Measurements from ENCODE around the gene GALNT2.
A peak's percentile ranks its signal among the peaks of the same experiment; 100 is the strongest.

GALNT2 gene

GRCh38 chr1:230243583-230244353, 176.7 kb downstream of the GALNT2 start:
- DNase-seq, result no peak

- DNase-seq, result no peak
Measured at GRCh38 chr1:230246551-230246950, 179.5 kb downstream of the GALNT2 start.

GRCh38 chr1:230248016-230248888, 181.2 kb downstream of the GALNT2 start:
- no peak for DNase-seq

GRCh38 chr1:230248889-230249270, 181.8 kb downstream of the GALNT2 start:
- DNase-seq, result no peak

- DNase-seq, result no peak
Measured at GRCh38 chr1:230249695-230250480, 182.8 kb downstream of the GALNT2 start.

GRCh38 chr1:230250666-230251065, 183.6 kb downstream of the GALNT2 start:
- no peak for DNase-seq

GRCh38 chr1:230251644-230252191, 184.7 kb downstream of the GALNT2 start:
- DNase-seq, result no peak

- no peak for DNase-seq
Measured at GRCh38 chr1:230253150-230253549, 186.1 kb downstream of the GALNT2 start.

GRCh38 chr1:230254265-230254664, 187.2 kb downstream of the GALNT2 start:
- DNase-seq, result no peak

GRCh38 chr1:230255116-230255515, 188.1 kb downstream of the GALNT2 start:
- DNase-seq, result no peak

GRCh38 chr1:230255991-230256390, 189.0 kb downstream of the GALNT2 start:
- no peak for DNase-seq

- DNase-seq, result no peak
Measured at GRCh38 chr1:230256896-230257295, 189.9 kb downstream of the GALNT2 start.

- peak; percentile 20 for DNase-seq
Measured at GRCh38 chr1:230259621-230260020, 192.6 kb downstream of the GALNT2 start.

GRCh38 chr1:230260831-230261230, 193.8 kb downstream of the GALNT2 start:
- peak; percentile 44 for DNase-seq

GRCh38 chr1:230261928-230262650, 195.1 kb downstream of the GALNT2 start:
- DNase-seq, result no peak

- DNase-seq, result no peak
Measured at GRCh38 chr1:230262867-230263567, 196.0 kb downstream of the GALNT2 start.

GRCh38 chr1:230263568-230264195, 196.6 kb downstream of the GALNT2 start:
- no peak for DNase-seq

- no peak for DNase-seq
Measured at GRCh38 chr1:230264342-230264741, 197.3 kb downstream of the GALNT2 start.

GRCh38 chr1:230265200-230266115, 198.4 kb downstream of the GALNT2 start:
- DNase-seq, result no peak

GRCh38 chr1:230266456-230266855, 199.4 kb downstream of the GALNT2 start:
- DNase-seq, result no peak

Measured in inflammatory macrophage treated with lipopolysaccharide for 4 hours (primary cell).